ENCODE results near the gene NPR2. TPM values are rescaled to one million over a fixed set of nuclear protein-coding genes. Genes with fewer than 3 reads are reported as not detected.
A peak's percentile ranks its signal among the peaks of the same experiment; 100 is the strongest.

Gene NPR2
- total RNA-seq, 1 experiment from 2014 or later, result 12.5 TPM

DNA sequence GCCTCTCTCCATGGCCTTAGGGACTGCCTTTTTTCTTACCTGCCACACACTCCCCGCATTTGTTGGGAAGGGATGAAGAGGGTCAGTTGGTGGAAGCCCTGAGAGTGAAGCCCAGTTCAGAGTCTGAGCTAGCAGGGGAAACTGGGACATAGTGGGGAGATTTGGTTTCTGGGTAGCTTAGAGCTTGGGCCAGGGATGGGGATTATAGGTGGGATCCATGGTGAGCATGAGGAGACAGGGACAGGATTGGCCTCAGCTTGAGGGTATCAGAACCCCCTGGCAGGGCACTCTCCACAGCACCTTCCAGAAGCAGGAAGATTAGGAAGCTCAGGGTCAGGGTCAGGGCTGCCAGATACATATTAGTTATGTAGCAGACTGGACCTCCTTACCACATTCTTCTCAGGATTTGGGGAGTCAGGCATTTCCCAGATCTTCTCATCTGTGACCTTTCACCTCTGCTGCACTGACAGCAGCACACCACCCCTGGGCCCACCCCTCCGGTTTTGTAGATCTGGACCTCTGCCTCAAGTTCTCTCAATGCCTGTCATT, 61.0 kb downstream of the NPR2 start:
- Histone ChIP-seq H3K18ac (ENCODE audit: insufficient read length, low read depth, low read length) (no peak overlapping the region), H4K8ac (replicated peaks; ENCODE audit: insufficient read length, low read depth, low read length) (no peak overlapping the region), H3K4me1 (ENCODE audit: insufficient read depth, low read length) (no peaks in the 10 kb centered on the region), H3K79me2 (ENCODE audit: insufficient read depth, low read length) (no peaks in the 10 kb centered on the region), H3K14ac (ENCODE audit: insufficient read depth, low read length) (no peak overlapping the region), H3K27me3 (ENCODE audit: insufficient read depth, low read length) (no peaks in the 10 kb centered on the region), H3K9ac (ENCODE audit: extremely low read depth, insufficient read length, low read length) (no peak overlapping the region), H2BK5ac (ENCODE audit: insufficient read length, low read length) (no peak overlapping the region), H3K79me1 (ENCODE audit: insufficient read depth, low read depth, low read length, poor library complexity, severe bottlenecking) (no peaks in the 10 kb centered on the region), H3T11ph (ENCODE audit: low read length) (no peak overlapping the region), H3K9me3 (ENCODE audit: control insufficient read depth, low read depth, low read length) (no peaks in the 10 kb centered on the region), H3K4ac (ENCODE audit: low read depth, low read length) (no peak overlapping the region), H4K20me1 (ENCODE audit: control insufficient read depth, insufficient read depth, insufficient read length) (no peaks in the 10 kb centered on the region), H3K56ac (ENCODE audit: insufficient read length, low read depth, low read length) (no peak overlapping the region), H2AK5ac (ENCODE audit: insufficient read length, low read length) (no peak overlapping the region), H2BK15ac (ENCODE audit: low read depth, low read length) (no peak overlapping the region), H3K23ac (ENCODE audit: insufficient read length, low read depth, low read length) (no peak overlapping the region), H2AFZ (ENCODE audit: low read length) (no peak overlapping the region), H3K23me2 (ENCODE audit: insufficient read length, low read depth, low read length, poor library complexity, severe bottlenecking) (no peaks in the 10 kb centered on the region), H2BK20ac (ENCODE audit: low read depth, low read length, poor library complexity, severe bottlenecking) (no peak overlapping the region), H2BK12ac (ENCODE audit: insufficient read length, low read depth, low read length) (no peak overlapping the region), H4K91ac (ENCODE audit: insufficient read length, low read depth, low read length) (no peak overlapping the region), H3K4me2 (ENCODE audit: insufficient read depth, insufficient read length, low read length) (no peak overlapping the region), H4K5ac (ENCODE audit: insufficient read length, low read depth, low read length) (no peak overlapping the region), H2BK120ac (ENCODE audit: low read depth, low read length, poor library complexity, severe bottlenecking) (no peak overlapping the region), H3K27ac (ENCODE audit: insufficient read length, low read depth, low read length) (no peak overlapping the region)
- Mint-ChIP-seq H3K27me3 (ENCODE audit: low read depth) (peaks cover 8% of the 10 kb centered on the region), H3K4me3 (no peak overlapping the region), H3K27ac (no peak overlapping the region), H3K36me3 (ENCODE audit: insufficient read depth in 1 of 3, low read depth in 3 of 3) (peaks cover under 1 to 10% (median 6%) of the 10 kb centered on the region in 3 experiments; a peak in 4 of 7 replicates), H3K4me1 (no peaks in the 10 kb centered on the region), H3K9me3 (no peaks in the 10 kb centered on the region)
- no CpG with 5 or more reads among the region's 2 CpGs for WGBS (ENCODE audit: extremely low coverage, insufficient read length, low lambda C conversion rate)
- TF ChIP-seq, protein P1, sequence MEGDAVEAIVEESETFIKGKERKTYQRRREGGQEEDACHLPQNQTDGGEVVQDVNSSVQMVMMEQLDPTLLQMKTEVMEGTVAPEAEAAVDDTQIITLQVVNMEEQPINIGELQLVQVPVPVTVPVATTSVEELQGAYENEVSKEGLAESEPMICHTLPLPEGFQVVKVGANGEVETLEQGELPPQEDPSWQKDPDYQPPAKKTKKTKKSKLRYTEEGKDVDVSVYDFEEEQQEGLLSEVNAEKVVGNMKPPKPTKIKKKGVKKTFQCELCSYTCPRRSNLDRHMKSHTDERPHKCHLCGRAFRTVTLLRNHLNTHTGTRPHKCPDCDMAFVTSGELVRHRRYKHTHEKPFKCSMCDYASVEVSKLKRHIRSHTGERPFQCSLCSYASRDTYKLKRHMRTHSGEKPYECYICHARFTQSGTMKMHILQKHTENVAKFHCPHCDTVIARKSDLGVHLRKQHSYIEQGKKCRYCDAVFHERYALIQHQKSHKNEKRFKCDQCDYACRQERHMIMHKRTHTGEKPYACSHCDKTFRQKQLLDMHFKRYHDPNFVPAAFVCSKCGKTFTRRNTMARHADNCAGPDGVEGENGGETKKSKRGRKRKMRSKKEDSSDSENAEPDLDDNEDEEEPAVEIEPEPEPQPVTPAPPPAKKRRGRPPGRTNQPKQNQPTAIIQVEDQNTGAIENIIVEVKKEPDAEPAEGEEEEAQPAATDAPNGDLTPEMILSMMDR (conservative IDR thresholded peaks at IDR 0.05), result no peak
- DNase-seq, result peak; percentile 15
